Ishikawa (cell line): ENCODE measurements around the gene PKD1.

ENCODE experiments used
- CEBPB ChIP-seq: IDR thresholded peaks from 2 replicates; pipeline ENCODE4 v1.6.1; 2012
- CREB1 ChIP-seq: IDR thresholded peaks from 2 replicates; pipeline ENCODE4 v1.6.1; 2012; ENCODE audit warnings: low read depth
- NFIC ChIP-seq: IDR thresholded peaks from 2 replicates; pipeline ENCODE4 v1.6.1; 2012
- TEAD4 ChIP-seq: IDR thresholded peaks from 2 replicates; pipeline ENCODE4 v1.6.1; 2012
- TF ChIP-seq, protein P1 (sequence below): IDR thresholded peaks from 2 replicates; pipeline ENCODE4 v1.6.1; 2012

DNA sequence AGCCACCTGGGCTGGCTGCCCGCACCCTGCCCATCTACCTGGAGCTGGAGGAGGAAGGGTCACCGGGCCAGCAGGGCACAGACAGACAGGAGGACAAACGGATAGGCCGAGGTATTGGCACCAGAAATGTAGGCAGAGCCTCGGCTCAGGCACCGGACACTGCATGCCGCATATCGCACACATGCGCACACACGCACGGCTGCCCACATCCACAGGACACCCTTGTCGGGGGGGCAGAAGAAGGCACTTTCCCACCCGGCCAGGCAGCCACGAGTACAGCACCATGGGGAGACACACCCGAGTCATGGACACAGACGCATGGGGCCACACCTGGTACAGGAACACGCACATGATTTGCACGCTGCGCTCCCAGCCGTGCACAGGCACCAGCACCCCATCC lies 46.3 kb upstream of the PKD1 start:
- TF ChIP-seq, protein P1, sequence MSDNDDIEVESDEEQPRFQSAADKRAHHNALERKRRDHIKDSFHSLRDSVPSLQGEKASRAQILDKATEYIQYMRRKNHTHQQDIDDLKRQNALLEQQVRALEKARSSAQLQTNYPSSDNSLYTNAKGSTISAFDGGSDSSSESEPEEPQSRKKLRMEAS, result no peak
- TF ChIP-seq CREB1 (no peak), NFIC (no peak), TEAD4 (no peak), CEBPB (no peak)
